Activated CD4-positive, alpha-beta T cell treated with anti-CD3 and anti-CD28 coated beads, Interleukin-2, Interleukin-6, amounts not matched to agents 100 ng/mL and 50 ng/mL, durations not matched to agents 16 hours and 8 hours (primary cell): ENCODE results near the gene GABRA4.

ENCODE experiments used
- DNase-seq: peaks from one replicate; pipeline ENCODE4 v3.0.0-alpha.2; 2020

Gene GABRA4

GRCh38 chr4:46924789-46925529 lies 68.4 kb downstream of the GABRA4 start:
- no peak for DNase-seq

- no peak for DNase-seq
Measured at GRCh38 chr4:46922205-46922604, 71.2 kb downstream of the GABRA4 start.

GRCh38 chr4:46909078-46909477 lies 84.3 kb downstream of the GABRA4 start, which contains the start of gene COX7B2:
COX7B2 (minus strand) TSS chr4:46909245; CDS start chr4:46735192, 174,053 bp downstream.
- DNase-seq = no peak

DNA sequence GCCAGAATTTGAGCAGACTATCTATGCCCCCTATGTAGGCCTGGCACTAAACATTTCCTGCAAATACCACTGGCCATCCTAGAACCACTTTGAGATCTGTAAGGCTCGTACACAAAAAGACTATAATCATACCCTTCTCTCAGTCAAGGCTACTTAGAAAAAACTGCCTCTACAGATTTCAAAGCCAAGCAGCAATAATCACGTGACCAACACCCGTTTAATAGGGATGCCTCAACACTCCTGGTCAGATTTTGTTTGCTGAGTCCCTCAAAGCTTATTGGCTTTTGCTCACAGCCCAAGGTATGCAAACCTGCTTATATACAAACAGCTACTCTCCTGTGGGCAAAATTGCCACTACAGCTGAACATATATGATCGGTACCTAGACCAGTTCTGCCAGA lies 85.2 kb downstream of the GABRA4 start:
- DNase-seq = no peak

DNA sequence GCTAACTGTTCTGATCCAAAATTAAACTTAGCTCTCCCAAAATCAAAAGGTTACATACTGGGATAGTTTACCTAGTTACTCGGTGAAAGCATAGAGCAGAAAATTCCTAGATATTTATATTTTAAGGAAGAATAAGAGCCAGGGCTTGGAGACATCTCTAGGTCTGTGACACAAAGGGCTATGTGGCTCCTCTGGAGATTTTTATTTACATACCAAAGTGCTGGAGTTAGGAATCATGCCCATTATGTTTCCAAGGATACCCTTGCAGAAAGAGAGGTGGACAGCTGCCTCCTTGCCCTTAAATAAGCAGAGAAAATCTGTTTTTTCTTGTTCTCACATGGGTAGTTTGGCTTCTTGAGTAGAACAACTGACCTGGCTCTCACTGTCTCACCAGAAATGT lies 93.3 kb downstream of the GABRA4 start:
- no peak for DNase-seq

- no peak for DNase-seq
Measured at GRCh38 chr4:46894826-46895225, 98.6 kb downstream of the GABRA4 start.

- DNase-seq = no peak
Measured at GRCh38 chr4:46890056-46890455, 103.3 kb downstream of the GABRA4 start.

DNA sequence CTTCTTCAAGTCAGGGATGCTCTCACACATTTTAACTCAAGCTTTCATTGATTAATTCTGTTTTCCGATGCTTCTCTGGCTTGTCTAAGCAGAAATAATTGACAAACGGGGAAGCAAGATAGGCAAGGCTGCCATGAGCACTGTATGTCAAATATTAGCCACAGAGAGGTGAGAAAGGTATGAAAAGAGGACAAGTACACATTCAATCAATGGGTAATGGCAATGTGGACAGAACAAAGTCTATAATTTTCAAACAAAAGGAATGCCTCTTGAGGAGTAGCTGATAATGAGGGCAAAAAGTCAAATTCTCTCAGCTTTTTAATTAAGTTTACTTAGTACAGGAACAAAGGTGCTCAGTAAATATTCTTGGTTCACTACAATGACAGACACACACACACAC lies 104.0 kb downstream of the GABRA4 start:
- no peak for DNase-seq

DNA sequence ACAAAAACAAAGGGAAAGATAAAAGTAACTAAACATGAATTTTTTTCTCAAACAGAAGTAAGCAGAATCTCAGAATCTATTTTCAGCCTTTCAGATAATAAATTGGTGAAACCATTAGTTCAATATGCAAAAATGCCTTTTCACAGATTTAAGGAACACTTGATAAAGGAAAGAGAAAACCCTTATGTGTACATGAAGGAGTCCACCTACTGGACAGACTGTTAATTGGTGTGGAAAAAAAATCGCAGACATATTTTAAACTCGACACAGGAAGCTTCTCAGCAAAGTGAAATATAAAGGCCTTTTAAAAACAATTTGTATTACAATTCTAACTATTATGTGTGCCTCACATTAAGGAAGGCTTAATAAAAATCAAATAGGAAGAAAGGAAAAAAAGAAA lies 106.7 kb downstream of the GABRA4 start:
- DNase-seq = no peak

DNA sequence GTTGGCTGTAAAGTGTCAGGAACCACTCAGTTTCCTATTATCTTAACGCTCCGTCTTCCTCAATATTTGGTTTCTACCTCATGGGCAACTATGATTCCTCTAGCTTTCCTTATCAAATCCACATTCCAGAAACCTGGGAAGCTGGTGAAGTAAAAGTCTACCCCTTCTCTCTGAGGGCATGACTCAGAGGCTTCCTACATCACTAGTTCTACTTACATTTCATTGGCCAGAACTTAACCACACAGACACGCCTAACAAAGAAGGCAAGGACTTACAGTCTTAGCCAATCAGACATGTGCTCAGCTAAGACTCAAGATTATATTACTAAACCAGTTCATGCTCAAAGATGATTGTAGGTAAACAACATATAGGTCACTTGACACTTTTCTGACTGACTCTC lies 114.7 kb downstream of the GABRA4 start:
- DNase-seq = no peak

DNA sequence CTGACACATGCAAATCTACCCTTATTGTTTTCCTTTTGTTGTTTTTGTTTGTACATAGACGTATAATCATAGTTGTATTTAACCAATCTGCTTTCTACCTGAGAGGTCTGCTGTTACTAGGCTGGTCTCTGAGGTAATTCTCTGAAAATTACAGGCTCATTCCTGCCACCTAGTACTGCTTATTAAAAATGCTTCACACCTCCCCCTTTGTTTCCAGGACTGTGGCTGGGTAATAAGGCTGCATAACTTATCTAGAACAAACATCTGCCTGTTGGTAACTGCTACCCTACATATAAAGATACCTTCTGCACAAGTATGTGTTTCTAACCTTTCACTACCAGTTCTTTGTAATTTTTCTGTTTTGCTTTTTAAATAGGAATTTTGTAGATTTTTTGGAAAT lies 118.6 kb downstream of the GABRA4 start:
- DNase-seq = no peak

GRCh38 chr4:46870411-46870810 lies 123.0 kb downstream of the GABRA4 start:
- DNase-seq = no peak
